ENCODE measurements around the gene LRRC18. TPM values are rescaled to one million over a fixed set of nuclear protein-coding genes. Genes with fewer than 3 reads are reported as not detected.

Gene LRRC18
- total RNA-seq, 1 experiment from 2014 or later: not detected

- Histone ChIP-seq H3K79me2 (ENCODE audit: insufficient read depth, low read length) (no peaks in the 10 kb centered on the region), H3T11ph (ENCODE audit: low read length) (no peak overlapping the region), H3K79me1 (ENCODE audit: insufficient read depth, low read depth, low read length, poor library complexity, severe bottlenecking) (no peaks in the 10 kb centered on the region), H2BK5ac (ENCODE audit: insufficient read length, low read length) (no peak overlapping the region), H3K9ac (ENCODE audit: extremely low read depth, insufficient read length, low read length) (no peak overlapping the region), H3K56ac (ENCODE audit: insufficient read length, low read depth, low read length) (no peak overlapping the region), H2AFZ (ENCODE audit: low read length) (no peak overlapping the region), H2BK12ac (ENCODE audit: insufficient read length, low read depth, low read length) (no peak overlapping the region), H3K4me2 (ENCODE audit: insufficient read depth, insufficient read length, low read length) (no peak overlapping the region), H2BK15ac (ENCODE audit: low read depth, low read length) (no peak overlapping the region), H2AK5ac (ENCODE audit: insufficient read length, low read length) (no peak overlapping the region), H3K23ac (ENCODE audit: insufficient read length, low read depth, low read length) (no peak overlapping the region), H3K23me2 (ENCODE audit: insufficient read length, low read depth, low read length, poor library complexity, severe bottlenecking) (no peaks in the 10 kb centered on the region), H2BK20ac (ENCODE audit: low read depth, low read length, poor library complexity, severe bottlenecking) (no peak overlapping the region), H4K20me1 (ENCODE audit: control insufficient read depth, insufficient read depth, insufficient read length) (no peaks in the 10 kb centered on the region), H3K14ac (ENCODE audit: insufficient read depth, low read length) (no peak overlapping the region), H4K8ac (replicated peaks; ENCODE audit: insufficient read length, low read depth, low read length) (no peak overlapping the region), H3K18ac (ENCODE audit: insufficient read length, low read depth, low read length) (no peak overlapping the region), H3K4me1 (ENCODE audit: insufficient read depth, low read length) (no peaks in the 10 kb centered on the region), H4K5ac (ENCODE audit: insufficient read length, low read depth, low read length) (no peak overlapping the region), H2BK120ac (ENCODE audit: low read depth, low read length, poor library complexity, severe bottlenecking) (no peak overlapping the region), H3K27ac (ENCODE audit: insufficient read length, low read depth, low read length) (no peak overlapping the region), H3K4ac (ENCODE audit: low read depth, low read length) (no peak overlapping the region), H3K9me3 (ENCODE audit: control insufficient read depth, low read depth, low read length) (no peaks in the 10 kb centered on the region), H4K91ac (ENCODE audit: insufficient read length, low read depth, low read length) (no peak overlapping the region), H3K27me3 (ENCODE audit: insufficient read depth, low read length) (no peaks in the 10 kb centered on the region)
- Mint-ChIP-seq H3K36me3 (ENCODE audit: insufficient read depth in 1 of 3, low read depth in 3 of 3) (no peaks in the 10 kb centered on the region; a peak in 1 of 7 replicates), H3K27ac (no peak overlapping the region), H3K4me1 (no peaks in the 10 kb centered on the region), H3K4me3 (no peak overlapping the region), H3K9me3 (no peaks in the 10 kb centered on the region; a peak in 1 of 5 replicates), H3K27me3 (ENCODE audit: low read depth) (peaks cover 3% of the 10 kb centered on the region)
- no peak for DNase-seq
- TF ChIP-seq, protein P1, sequence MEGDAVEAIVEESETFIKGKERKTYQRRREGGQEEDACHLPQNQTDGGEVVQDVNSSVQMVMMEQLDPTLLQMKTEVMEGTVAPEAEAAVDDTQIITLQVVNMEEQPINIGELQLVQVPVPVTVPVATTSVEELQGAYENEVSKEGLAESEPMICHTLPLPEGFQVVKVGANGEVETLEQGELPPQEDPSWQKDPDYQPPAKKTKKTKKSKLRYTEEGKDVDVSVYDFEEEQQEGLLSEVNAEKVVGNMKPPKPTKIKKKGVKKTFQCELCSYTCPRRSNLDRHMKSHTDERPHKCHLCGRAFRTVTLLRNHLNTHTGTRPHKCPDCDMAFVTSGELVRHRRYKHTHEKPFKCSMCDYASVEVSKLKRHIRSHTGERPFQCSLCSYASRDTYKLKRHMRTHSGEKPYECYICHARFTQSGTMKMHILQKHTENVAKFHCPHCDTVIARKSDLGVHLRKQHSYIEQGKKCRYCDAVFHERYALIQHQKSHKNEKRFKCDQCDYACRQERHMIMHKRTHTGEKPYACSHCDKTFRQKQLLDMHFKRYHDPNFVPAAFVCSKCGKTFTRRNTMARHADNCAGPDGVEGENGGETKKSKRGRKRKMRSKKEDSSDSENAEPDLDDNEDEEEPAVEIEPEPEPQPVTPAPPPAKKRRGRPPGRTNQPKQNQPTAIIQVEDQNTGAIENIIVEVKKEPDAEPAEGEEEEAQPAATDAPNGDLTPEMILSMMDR (conservative IDR thresholded peaks at IDR 0.05): no peak
- WGBS (ENCODE audit: extremely low coverage, insufficient read length, low lambda C conversion rate): no CpG with 5 or more reads among the region's 12 CpGs
These were observed 35.0 kb upstream of the LRRC18 start for GRCh38 chr10:48974510-48975156.

All from H9 (cell line).